ENCODE measurements around the gene COBLL1. TPM values are rescaled to one million over a fixed set of nuclear protein-coding genes. Genes with fewer than 3 reads are reported as not detected.

The COBLL1 gene
- total RNA-seq, 1 donor from 2014 or later = 33.0 TPM

DNA sequence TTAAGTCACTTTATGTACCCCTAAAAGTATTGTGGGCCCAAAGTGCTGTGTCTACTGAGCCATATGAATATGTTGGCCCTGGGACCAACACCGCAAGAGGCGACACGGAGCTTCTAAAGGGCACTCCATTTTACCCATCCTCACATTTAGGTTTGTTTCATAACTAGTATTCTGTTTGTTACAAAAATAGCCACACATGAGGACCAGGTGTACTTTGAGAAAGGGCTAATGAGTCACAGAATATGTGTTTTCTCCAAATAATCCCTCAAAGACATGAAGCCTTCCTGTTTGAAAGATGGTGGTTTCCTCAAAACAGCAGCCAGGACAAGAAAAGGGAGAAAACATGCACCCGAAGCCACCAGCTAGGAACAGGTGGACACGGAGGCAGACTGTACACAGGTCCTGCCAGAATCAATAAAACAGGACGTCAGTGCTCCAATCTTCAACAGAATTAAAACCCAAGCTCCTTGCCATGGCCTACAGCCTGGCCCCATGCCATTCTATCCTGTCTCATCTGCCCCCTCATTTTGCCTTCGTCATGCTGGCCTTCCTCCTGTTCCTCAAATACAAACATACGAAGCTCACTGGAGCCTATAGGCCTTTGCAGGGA lies 198.6 kb downstream of the COBLL1 start:
- no peak for DNase-seq (ENCODE audit: low read depth)
- no peak overlapping the region for H3K4me3 ChIP-seq (ENCODE audit: low read depth, low read length)
- TF ChIP-seq, protein P1, sequence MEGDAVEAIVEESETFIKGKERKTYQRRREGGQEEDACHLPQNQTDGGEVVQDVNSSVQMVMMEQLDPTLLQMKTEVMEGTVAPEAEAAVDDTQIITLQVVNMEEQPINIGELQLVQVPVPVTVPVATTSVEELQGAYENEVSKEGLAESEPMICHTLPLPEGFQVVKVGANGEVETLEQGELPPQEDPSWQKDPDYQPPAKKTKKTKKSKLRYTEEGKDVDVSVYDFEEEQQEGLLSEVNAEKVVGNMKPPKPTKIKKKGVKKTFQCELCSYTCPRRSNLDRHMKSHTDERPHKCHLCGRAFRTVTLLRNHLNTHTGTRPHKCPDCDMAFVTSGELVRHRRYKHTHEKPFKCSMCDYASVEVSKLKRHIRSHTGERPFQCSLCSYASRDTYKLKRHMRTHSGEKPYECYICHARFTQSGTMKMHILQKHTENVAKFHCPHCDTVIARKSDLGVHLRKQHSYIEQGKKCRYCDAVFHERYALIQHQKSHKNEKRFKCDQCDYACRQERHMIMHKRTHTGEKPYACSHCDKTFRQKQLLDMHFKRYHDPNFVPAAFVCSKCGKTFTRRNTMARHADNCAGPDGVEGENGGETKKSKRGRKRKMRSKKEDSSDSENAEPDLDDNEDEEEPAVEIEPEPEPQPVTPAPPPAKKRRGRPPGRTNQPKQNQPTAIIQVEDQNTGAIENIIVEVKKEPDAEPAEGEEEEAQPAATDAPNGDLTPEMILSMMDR (conservative IDR thresholded peaks at IDR 0.05; ENCODE audit: low read depth, low read length) = no peak

DNA sequence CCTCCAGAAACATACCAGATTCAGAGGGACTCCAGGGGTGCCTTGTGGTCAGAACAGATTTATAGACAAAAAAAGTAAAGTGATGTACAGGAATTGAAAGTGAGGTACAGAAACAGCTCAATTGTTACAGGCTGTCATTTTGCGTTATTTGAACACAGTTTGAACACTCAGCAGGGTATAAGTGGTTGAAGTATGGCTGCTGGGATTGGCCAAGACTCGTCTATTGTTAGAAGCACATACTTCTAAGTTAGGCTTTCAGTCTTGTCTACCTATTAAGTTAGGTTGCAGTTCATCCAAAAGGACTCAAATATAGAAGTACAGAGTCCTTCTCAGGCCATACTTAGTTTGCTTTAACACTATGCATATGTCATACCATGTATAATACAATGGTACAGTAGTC lies 199.4 kb downstream of the COBLL1 start:
- no peak for DNase-seq (ENCODE audit: low read depth)
- H3K4me3 ChIP-seq (ENCODE audit: low read depth, low read length) = no peak overlapping the region
- TF ChIP-seq, protein P1 (conservative IDR thresholded peaks at IDR 0.05; ENCODE audit: low read depth, low read length) = no peak

Other genes with a start within 250 kb of the COBLL1 start
- 22.3 and 24.1 TPM in 2 replicates for gene GRB14, start 220.3 kb downstream of the COBLL1 start, total RNA-seq
- gene SLC38A11, start 113.7 kb upstream of the COBLL1 start, total RNA-seq = 0.17 TPM in 1 of 2 replicates, not detected in the other

Measured in epithelial cell of proximal tubule (primary cell).